GM19043 (cell line): ENCODE data around the gene CALU.

ENCODE experiments used
- ATAC-seq: cut with Tn5 transposase; IDR thresholded peaks from one replicate; pipeline ENCODE4 v1.9.1; 2021; ENCODE audit warnings: low read depth; ENCODE audit not compliant: unreplicated experiment

Gene CALU

GRCh38 chr7:128805225-128805624, 66.1 kb downstream of the CALU start:
- no peak for ATAC-seq

- ATAC-seq = no peak
Observed at GRCh38 chr7:128807191-128807590, 68.0 kb downstream of the CALU start.

GRCh38 chr7:128809363-128809762, 70.2 kb downstream of the CALU start:
- ATAC-seq = no peak

- ATAC-seq = no peak
Observed at GRCh38 chr7:128810473-128810872, 71.3 kb downstream of the CALU start.

GRCh38 chr7:128810997-128811396, 71.8 kb downstream of the CALU start:
- no peak for ATAC-seq

- ATAC-seq = no peak
Observed at GRCh38 chr7:128811631-128812430, 72.7 kb downstream of the CALU start.

- ATAC-seq = no peak
Observed at GRCh38 chr7:128812514-128813168, 73.5 kb downstream of the CALU start.

- ATAC-seq = no peak
Observed at GRCh38 chr7:128814499-128814898, 75.3 kb downstream of the CALU start.

GRCh38 chr7:128815289-128815942, 76.3 kb downstream of the CALU start:
- ATAC-seq = no peak

- no peak for ATAC-seq
Observed at GRCh38 chr7:128818694-128819093, 79.5 kb downstream of the CALU start.
